HG03432 (cell line): ENCODE results near the gene MORN5.

Experiments
- ATAC-seq: cut with Tn5 transposase; IDR thresholded peaks from one replicate; pipeline ENCODE4 v1.9.1; 2021; ENCODE audit warnings: mild to moderate bottlenecking, moderate library complexity; ENCODE audit not compliant: unreplicated experiment

The MORN5 gene

GRCh38 chr9:122124048-122124447, 35.7 kb upstream of the MORN5 start:
- ATAC-seq, result no peak

GRCh38 chr9:122124528-122124927, 35.2 kb upstream of the MORN5 start:
- ATAC-seq, result no peak

GRCh38 chr9:122125158-122125508, 34.6 kb upstream of the MORN5 start:
- ATAC-seq, result peak; percentile 72

- no peak for ATAC-seq
Observed at GRCh38 chr9:122125509-122126330, 34.0 kb upstream of the MORN5 start.

GRCh38 chr9:122126331-122127261, 33.1 kb upstream of the MORN5 start:
- ATAC-seq, result no peak

- ATAC-seq, result no peak
Observed at GRCh38 chr9:122127396-122127798, 32.3 kb upstream of the MORN5 start.

- ATAC-seq, result no peak
Observed at GRCh38 chr9:122128007-122128968, 31.4 kb upstream of the MORN5 start.

GRCh38 chr9:122128969-122129343, 30.8 kb upstream of the MORN5 start:
- no peak for ATAC-seq

- no peak for ATAC-seq
Observed at GRCh38 chr9:122129969-122130368, 29.7 kb upstream of the MORN5 start.

GRCh38 chr9:122130837-122131236, 28.9 kb upstream of the MORN5 start:
- ATAC-seq, result no peak

GRCh38 chr9:122131401-122132001, 28.2 kb upstream of the MORN5 start:
- ATAC-seq, result no peak

- ATAC-seq, result no peak
Observed at GRCh38 chr9:122132539-122132938, 27.2 kb upstream of the MORN5 start.

GRCh38 chr9:122133263-122133983, 26.3 kb upstream of the MORN5 start:
- ATAC-seq, result no peak

- no peak for ATAC-seq
Observed at GRCh38 chr9:122133984-122134535, 25.6 kb upstream of the MORN5 start.

GRCh38 chr9:122134822-122135528, 24.7 kb upstream of the MORN5 start:
- ATAC-seq, result no peak

GRCh38 chr9:122135529-122135859, 24.2 kb upstream of the MORN5 start:
- no peak for ATAC-seq

GRCh38 chr9:122138560-122139268, 21.0 kb upstream of the MORN5 start:
- no peak for ATAC-seq
